ENCODE data around the gene DTX3.

DNA sequence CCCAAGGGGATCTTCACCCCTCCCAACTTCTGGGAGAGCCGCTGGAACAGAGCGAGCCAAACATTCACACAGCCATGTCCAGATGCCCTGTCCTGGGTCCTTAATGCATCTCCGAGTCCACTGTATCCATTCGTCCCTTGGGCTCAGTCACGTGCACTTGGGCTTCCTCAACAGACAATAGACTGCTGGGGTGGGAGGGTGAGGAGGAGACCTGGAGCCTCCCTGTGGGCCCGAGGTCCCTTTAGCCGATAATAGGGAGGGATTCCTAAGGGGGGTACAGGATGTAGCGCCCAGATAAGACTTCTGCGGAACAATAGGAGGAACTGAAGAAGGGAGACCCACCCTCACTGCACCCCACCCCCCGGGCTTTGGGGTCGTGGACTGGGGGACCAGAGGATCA, 13.3 kb downstream of the DTX3 start:
- TF ChIP-seq ARNTL (CRISPR knock-in tag; IDR thresholded peaks at IDR 0.05; ENCODE audit: borderline replicate concordance, low read depth), result no peak
- TF ChIP-seq ZNF70 (CRISPR knock-in tag; IDR thresholded peaks at IDR 0.05), result no peak
- TF ChIP-seq, protein P1, sequence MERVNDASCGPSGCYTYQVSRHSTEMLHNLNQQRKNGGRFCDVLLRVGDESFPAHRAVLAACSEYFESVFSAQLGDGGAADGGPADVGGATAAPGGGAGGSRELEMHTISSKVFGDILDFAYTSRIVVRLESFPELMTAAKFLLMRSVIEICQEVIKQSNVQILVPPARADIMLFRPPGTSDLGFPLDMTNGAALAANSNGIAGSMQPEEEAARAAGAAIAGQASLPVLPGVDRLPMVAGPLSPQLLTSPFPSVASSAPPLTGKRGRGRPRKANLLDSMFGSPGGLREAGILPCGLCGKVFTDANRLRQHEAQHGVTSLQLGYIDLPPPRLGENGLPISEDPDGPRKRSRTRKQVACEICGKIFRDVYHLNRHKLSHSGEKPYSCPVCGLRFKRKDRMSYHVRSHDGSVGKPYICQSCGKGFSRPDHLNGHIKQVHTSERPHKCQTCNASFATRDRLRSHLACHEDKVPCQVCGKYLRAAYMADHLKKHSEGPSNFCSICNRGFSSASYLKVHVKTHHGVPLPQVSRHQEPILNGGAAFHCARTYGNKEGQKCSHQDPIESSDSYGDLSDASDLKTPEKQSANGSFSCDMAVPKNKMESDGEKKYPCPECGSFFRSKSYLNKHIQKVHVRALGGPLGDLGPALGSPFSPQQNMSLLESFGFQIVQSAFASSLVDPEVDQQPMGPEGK (CRISPR knock-in tag; IDR thresholded peaks at IDR 0.05; ENCODE audit: borderline replicate concordance), result no peak
- TF ChIP-seq GLIS3 (CRISPR knock-in tag; IDR thresholded peaks at IDR 0.05), result no peak
- no peak for TF ChIP-seq ISL1 (CRISPR knock-in tag; IDR thresholded peaks at IDR 0.05)
- TF ChIP-seq ZFP3 (CRISPR knock-in tag; IDR thresholded peaks at IDR 0.05), result no peak
- TF ChIP-seq, protein P2, sequence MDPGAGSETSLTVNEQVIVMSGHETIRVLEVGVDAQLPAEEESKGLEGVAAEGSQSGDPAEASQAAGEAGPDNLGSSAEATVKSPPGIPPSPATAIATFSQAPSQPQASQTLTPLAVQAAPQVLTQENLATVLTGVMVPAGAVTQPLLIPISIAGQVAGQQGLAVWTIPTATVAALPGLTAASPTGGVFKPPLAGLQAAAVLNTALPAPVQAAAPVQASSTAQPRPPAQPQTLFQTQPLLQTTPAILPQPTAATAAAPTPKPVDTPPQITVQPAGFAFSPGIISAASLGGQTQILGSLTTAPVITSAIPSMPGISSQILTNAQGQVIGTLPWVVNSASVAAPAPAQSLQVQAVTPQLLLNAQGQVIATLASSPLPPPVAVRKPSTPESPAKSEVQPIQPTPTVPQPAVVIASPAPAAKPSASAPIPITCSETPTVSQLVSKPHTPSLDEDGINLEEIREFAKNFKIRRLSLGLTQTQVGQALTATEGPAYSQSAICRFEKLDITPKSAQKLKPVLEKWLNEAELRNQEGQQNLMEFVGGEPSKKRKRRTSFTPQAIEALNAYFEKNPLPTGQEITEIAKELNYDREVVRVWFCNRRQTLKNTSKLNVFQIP (CRISPR knock-in tag; IDR thresholded peaks at IDR 0.05; ENCODE audit: borderline replicate concordance, low read depth), result no peak
- TF ChIP-seq ZFP30 (CRISPR knock-in tag; IDR thresholded peaks at IDR 0.05), result no peak
- TF ChIP-seq, protein P3, sequence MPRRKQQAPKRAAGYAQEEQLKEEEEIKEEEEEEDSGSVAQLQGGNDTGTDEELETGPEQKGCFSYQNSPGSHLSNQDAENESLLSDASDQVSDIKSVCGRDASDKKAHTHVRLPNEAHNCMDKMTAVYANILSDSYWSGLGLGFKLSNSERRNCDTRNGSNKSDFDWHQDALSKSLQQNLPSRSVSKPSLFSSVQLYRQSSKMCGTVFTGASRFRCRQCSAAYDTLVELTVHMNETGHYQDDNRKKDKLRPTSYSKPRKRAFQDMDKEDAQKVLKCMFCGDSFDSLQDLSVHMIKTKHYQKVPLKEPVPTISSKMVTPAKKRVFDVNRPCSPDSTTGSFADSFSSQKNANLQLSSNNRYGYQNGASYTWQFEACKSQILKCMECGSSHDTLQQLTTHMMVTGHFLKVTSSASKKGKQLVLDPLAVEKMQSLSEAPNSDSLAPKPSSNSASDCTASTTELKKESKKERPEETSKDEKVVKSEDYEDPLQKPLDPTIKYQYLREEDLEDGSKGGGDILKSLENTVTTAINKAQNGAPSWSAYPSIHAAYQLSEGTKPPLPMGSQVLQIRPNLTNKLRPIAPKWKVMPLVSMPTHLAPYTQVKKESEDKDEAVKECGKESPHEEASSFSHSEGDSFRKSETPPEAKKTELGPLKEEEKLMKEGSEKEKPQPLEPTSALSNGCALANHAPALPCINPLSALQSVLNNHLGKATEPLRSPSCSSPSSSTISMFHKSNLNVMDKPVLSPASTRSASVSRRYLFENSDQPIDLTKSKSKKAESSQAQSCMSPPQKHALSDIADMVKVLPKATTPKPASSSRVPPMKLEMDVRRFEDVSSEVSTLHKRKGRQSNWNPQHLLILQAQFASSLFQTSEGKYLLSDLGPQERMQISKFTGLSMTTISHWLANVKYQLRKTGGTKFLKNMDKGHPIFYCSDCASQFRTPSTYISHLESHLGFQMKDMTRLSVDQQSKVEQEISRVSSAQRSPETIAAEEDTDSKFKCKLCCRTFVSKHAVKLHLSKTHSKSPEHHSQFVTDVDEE (CRISPR knock-in tag; IDR thresholded peaks at IDR 0.05), result no peak

Measured in SK-N-SH treated with all-trans-retinoic acid at 6 μM for 48 hours (cell line).